Stimulated activated CD4-positive, alpha-beta T cell treated with anti-CD3 and anti-CD28 coated beads, TNF-alpha, amount 100 ng/mL, for 48 hours (primary cell): ENCODE data around the gene MTCP1.

Experiments
- DNase-seq, 3 donors: peaks; one replicate each; pipeline ENCODE4 v3.0.0-alpha.2; 2020; ENCODE audit warnings: low read depth in 3 of 3

MTCP1 gene

DNA sequence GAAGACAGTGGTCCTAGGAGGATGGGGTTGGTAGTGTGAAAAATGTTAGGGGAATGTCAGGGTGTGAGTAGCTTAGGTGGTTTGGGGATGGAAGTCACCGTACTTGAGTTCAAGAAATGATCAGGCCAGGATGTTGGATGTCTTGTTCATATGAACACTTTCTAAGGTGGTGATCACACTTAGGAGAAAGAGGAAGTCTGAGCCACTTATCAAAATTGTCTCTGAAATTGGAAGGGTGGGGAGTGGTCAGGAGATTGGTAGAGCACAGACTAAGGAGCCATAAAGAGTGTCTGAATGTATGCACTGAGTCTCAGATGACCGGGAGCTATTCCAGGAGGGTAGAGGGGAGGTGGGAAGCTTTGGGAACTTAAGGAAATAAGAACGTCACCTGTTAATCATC lies 17.3 kb downstream of the MTCP1 start:
- DNase-seq: no peak

DNA sequence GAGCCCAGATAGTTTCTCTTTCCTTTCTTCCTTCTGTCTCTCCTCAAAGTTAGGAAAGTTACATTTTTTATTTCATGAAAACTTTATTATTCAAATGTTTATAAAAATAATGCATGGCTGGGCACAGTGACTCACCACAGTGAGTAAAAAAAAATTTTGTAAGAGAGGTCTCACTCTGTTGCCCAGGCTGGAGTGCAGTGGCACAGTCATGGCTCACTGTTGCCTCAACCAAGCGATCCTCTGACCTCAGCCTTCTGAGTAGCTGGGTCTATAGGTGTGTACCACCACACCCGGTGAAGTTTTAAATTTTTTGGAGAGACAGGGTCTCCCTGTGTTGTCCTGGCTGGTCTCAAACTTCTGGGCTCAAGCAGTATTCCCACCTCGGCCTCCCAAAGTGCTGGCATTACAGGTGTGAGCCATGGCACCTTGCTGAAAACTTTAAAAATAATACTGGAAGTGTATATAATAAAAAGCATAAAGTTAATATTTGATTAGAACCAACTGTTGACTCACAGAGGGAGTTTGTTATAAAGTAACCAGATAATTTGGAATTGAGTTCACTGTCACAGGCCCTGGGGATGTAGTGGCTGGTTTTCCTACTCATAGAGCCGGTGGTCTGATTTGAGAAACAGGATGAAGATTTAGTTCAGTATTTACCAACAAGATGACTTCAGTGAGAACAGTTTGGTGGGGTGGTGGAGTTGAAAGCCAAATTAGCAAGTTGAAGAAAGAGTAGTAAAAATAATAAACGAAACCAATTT lies 18.0 kb downstream of the MTCP1 start:
- DNase-seq: no peak

DNA sequence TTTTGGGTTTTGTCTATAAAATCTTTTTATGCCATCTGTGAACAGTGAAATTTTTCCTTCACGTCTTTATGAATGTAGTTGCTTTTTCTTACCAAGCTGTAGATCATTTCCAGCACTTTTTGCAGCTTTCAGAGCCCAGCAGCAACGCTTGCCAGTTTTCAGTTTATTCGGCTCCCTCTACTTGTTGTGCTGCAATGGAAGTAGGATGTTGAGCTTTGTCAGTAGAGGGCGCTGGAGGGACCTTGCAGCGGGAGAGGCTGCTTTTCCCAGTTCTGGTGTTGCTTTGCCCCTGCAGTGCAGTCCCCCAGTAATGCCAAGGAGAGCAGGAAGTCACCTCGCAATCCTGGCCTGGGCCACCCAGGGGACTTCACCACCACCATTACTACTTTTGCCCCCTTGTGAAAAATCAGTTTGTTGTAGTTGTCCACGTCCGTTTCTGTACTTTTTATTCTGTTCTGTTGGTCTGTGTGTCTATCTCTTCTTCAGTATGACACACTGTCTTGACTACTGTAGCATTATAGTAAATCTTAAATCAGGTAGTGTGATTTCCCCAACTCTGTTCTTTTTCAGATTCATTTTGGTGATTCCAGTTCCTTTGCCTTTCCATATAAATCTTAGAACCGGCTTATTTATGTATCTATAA lies 21.8 kb downstream of the MTCP1 start:
- DNase-seq: peak in 1 of 3 donors; percentile 49

DNA sequence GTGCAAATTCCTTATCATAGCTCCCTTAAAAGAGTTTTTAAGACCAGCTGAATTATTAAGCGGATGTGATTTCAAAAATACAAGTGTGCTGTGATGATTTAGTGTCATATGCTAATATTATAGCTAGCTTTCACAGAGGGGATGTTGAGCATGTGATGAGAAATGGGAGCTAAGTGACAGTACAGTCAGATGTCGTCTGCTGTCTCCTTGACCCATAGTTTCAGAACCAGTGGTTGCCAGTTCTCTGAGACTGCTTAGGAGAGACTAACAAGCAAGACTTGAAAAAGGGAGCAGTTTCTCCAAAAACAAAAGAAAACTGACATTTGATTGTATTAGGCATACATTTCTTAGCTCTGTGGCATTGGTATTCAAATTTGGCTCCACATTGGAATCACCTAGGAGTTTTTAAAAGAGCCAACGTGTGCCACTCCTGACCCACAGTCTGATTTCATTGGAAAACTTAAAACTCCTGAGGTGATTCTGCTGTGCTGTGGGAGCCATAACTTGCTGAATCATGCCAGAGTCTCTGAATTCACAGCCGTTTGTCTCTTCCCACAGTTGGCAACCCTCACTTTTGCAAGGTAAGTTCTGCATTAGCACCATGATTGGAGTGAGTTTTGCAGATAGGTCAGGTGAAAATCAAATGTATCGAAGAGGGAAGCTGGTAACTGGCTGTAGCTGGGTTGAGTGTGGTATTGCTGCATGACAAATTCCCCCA lies 24.0 kb downstream of the MTCP1 start:
- DNase-seq: no peak

DNA sequence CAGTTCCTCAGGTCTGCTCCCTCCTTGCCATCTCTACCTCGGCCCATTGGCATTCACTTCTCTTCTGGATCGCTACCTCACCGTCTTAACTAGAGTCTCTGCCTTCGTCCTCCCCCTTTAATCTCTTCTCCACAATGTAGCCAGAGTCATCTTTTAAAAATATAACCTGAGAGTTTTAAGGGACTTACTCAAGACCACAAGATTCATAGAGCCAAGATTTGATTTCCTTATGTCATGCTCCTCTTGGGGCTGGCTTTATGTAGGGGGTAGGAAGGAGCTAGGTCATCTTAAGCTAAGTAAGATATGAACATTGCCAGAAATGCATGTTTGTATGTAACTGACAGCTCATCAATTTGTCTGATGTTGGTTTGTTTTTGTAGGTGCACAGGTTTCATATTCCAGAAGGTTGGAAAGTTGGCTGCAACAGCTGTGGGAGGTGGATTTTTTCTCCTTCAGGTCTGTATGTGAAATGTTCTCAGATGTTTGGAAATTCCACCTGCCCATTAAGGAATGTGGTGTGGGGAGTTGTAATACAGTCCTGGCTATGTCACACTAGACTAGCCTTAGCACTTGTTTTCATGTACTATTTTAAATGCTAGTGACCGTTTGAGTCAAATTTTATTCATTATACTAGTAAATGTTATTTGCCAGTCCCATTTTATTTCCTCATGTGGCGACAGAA lies 24.7 kb downstream of the MTCP1 start:
- no peak for DNase-seq

DNA sequence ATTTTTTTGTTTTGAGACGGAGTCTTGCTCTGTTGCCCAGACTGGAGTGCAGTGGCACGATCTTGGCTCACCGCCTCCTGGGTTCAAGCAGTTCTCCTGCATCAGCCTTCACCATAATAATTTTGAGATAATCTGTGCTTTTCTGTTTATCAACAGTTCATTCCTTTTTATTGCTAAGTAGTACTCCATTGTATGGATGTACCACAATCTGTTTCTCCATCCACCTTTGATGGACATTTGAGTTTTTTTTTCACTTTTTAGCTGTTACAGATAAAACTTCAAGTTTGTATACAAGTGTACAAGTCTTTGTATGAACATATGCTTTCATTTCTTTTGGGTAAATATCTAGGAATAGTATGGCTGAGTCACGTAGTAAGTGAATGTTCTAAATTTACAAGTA lies 35.2 kb downstream of the MTCP1 start:
- no peak for DNase-seq

DNA sequence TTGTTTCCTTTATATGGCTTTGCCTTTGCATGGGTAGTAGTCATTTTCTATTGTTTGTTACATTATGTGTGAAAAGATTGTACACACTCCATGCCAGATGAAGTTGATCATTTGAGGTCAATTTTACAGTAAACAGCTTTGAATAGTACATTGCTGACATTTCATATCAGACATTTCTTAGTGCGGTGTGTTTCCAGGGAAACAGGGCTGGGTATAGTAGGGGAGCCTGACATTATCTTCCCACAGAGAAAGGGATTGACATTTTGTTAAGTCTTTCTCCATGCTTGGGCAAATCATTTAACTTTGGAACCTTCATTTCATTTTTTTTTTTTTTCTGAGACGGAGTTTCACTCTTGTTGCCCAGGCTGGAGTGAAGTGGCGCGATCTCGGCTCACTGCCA lies 39.3 kb downstream of the MTCP1 start:
- DNase-seq: no peak

DNA sequence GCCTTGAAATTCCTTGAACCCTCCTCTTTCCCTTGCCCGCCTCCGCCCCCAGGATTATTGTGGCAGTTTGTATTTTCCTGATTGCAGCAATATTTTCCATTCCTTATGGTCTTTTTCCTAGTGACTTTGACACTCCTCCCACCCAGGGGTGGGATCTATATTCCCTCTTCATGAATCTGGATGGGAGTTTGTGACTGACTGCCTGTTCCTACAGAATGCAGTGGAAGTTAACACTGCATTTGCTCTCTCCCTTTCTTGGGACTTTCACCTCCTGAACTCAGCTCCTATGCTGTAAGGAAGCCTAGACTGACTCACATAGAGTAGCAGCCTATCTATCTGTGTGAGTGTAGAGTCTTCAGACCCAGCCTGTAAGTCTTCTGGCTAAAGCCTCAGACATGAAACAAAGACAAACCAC lies 42.1 kb downstream of the MTCP1 start:
- DNase-seq: no peak

DNA sequence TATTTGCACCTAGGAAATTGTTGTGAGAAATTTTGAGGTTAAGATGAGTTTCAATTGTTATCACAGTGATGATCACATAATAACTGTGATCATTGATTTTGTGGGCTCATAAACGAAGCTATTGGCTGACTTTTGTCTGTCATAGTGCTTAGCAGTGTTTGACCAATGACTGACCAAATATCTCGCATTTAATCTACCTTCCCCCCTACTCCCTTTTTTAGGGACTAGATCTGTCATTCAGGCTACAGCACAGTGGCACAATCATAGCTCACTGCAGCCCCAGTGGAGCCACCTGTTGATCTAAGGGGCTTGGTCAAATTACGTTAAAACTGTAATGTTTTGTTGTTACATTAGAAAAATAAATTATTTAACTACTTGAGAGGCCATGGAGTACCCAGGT lies 42.8 kb downstream of the MTCP1 start:
- DNase-seq: no peak

DNA sequence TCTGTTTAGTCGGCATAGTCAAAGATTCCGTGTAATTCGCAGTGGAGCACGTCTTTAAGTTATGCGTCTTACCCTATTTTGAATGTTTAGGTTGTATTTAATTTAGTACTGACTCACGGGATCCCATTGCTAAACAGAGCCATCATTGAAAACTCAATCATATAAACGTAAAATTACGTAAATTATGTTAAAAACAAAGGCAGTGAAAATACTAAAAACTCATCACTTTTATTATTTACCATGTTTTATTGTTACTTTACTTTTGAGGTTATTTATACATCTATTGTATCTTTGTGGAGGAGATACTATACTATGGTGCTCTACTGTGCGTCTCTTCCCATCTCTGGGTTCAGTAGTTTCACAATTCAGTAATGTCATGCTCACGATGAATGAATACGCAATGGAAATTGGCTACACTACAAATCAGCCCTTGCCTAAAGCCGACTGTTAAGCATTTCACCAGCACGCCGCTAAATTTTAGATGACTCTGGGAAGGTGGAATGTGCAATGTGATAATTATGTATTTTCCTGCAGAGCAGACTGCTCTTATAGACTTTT lies 43.3 kb downstream of the MTCP1 start:
- no peak for DNase-seq

DNA sequence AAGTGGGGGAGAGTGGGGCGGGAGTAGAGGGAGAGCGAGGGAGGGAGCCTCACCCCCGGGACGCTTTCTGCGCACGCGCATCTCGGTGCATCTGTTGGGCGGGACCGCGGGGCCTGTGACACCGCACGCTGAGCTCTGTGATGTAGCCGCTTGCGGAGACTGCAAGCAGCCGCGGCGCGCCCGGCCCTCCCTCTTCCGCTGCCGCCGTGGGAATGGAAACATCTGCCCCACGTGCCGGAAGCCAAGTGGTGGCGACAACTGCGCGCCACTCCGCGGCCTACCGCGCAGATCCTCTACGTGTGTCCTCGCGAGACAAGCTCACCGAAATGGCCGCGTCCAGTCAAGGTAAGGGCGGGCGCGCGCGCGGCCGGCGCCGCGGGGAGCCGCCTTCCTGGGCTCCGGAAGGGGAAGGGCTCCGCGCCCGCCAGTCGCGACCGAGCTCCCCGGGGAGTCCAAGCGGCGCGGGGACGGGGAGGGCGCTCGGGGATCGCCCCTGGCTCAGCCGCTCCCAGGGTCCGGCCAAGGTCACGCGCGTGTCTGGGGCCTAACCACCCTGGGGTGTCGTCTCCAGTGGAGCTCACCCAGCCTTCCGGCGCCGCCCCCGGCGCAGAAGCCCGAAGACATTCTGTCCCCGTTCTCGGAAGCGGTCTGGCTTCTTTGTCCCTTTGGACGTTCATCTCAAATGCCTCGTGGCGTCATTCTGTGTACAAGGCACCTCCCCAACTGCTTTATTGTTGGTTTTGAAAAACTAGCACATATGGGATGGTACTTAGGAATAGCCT lies 44.0 kb downstream of the MTCP1 start, which contains the start of gene FUNDC2:
Gene FUNDC2, plus strand, starts transcription at position 118 of the 782 bp plus-strand sequence. Its CDS starts 95 bp downstream, at position 213.
- peak; percentile 72 to 89 (median 78) for DNase-seq

DNA sequence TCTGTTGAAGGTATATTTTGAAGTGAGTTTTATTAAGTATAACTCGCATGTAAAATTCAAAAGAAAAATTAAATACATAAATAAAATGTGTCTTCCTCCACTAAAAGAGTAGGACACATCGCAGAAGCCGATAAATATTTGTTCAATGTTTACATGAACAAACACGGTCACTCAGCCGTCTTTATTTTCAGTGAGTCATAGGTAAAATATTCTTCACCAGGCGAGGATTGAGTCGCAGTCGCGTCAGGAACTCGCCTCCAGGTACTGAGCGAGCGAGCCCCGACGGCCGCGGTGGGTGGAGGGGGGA lies 44.6 kb downstream of the MTCP1 start:
- no peak for DNase-seq

DNA sequence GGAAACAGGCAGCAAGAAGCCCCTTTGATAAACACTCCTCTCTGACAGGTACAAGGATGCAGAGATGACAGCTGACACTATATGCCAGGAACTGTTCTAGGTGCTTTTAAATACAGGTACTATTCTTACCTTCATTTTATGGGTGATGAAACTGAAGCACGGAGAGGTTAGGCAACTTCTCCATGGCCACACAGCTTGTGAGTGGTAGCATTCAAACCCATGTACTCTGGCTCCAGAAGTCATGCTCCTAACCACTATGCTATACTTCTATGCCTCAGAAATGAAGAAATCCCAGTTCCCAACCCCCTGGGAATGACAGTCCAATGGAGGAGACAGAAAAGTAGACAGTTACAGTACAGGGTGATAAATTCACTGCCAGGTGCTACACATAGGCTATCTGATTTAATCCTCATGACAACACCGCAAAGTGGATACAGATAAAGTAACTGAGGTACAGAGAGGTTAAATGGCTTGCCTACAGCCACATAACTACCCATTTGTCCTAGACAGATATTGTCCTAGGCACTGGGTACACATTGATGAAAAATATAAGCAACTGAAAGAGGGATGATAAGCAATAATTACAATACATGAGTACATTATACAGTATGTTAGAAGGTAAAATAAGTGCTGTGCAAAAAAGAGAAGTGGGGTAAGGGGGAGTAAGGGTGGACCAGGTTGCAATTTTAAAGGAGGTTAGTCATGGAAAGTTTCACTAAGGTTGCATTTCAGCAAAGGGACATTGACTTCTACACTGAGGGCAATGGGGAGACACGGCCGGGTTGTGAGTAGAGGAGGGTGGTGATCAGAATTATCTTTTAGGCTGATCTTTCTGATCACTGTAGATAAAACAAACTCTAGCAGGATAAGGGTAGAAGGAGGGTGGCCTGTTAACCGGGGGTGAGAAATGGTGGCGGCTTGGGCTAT lies 46.8 kb downstream of the MTCP1 start:
- no peak for DNase-seq

DNA sequence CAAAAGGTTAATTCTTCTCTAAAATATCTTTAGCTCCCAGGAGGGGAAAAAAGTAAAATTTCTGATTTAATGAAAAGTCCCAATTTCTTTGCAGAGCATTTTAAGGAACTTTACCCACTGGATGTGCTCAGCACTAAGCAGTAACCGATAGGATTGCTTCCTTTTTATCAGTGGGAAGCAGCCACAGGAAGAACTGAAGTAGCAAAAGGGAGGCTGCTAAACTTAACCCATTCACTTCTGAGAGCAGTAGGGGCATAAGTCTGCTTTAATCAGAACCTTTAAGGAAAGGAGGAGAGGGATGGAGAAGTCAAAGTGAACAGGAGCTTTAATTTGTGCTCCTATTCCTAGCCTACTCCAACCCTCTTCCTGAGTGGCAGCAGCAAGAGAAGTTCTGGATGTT lies 48.4 kb downstream of the MTCP1 start, which contains the start of gene F8:
Gene F8, minus strand, starts transcription at position 139 of the 400 bp plus-strand sequence. CDS start 171 bp downstream, outside the sequence.
- DNase-seq: no peak

DNA sequence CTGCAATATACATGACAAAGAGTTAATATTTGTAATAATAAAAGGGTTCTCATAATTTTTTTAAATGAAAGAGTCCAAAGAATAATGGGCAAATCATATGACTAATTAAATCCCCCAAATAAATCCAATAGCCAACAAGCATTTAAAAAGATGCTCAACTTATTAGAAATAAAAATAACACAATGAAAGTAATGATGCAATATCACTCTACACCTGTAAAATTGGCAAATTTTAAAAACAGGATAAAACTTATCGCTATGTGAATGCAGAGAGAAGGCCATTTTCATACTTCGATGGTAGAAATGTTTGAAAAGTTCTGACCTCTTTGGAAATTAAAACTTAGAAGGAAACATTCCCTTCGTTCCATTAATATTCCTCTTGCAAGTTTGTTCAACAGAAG lies 50.3 kb downstream of the MTCP1 start:
- no peak for DNase-seq
